Measurements from ENCODE around the gene MRPL43. TPM values are rescaled to one million over a fixed set of nuclear protein-coding genes. Genes with fewer than 3 reads are reported as not detected.
A peak's percentile ranks its signal among the peaks of the same experiment; 100 is the strongest.

MRPL43 gene
- polyA plus RNA-seq, 1 experiment, result 123 TPM

- Histone ChIP-seq H3K4me3 (ENCODE audit: low read depth, low read length) (peak overlapping the region; percentile 76), H3K27me3 (ENCODE audit: control insufficient read depth, insufficient read depth, low read length) (0 out of 2 replicates have a peak, but pooled peaks cover 2% of the 10 kb centered on the region), H3K36me3 (ENCODE audit: control insufficient read depth, insufficient read depth, low read length) (peaks cover 7% of the 10 kb centered on the region)
- DNase-seq (ENCODE audit: low read depth), result no peak
- no peak for TF ChIP-seq CTCF (IDR thresholded peaks at IDR 0.05; ENCODE audit: insufficient read depth, low read depth, low read length)
- CTCF ChIA-PET, result interaction anchor here (1.5 to 15.1 kb wide), 9 partner anchors 9 to 111 kb away, joined by 3 to 194 read pairs (median 15); partner anchors contain the start of gene KAZALD1
- POLR2A ChIA-PET, result interaction anchor here (1.1 kb wide), 1 partner anchor 12 kb away, joined by 3 read pairs; no protein-coding TSS in a partner anchor
Measured at GRCh38 chr10:101030496-101031127, 43.3 kb upstream of the MRPL43 start.

DNA sequence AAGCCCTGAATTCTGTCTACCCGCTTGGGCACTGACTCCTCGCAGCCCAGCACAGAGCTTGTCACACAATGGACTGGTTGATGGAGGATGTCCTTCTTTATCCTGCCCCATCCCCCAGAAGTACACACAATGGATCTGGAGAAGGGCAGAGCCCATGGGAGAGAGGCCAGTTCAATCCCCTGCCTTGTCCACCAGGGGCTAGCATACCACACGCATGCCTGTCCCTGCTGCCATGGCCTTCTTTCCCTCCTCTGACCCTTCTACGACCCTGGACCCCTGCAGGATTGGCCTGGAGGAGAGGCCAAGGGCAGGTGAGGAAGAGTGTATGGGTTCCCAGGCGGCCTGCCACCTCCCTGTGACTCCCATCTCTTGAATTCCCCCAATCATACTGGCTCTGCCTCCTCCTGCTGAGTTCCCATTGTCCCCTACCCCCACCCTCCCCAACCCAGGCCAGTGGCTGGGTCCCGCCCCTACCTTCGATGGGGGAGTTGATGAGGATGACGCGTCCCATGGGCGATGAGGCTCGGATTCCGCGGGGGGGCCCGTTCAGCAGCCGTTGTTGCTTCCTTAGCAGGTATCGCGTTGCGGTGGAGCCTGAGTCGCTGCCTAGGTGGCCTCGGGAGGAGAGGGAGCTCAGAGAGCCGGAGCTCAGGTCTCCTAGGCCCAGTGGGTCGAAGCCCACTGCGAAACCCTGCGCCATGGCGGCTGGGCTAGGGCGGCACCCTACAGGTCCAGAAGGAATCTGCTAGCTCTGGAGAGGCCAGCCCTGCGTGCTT is 42.4 kb upstream of the MRPL43 start:
- ChIA-PET CTCF (interaction anchor here (1.5 to 15.1 kb wide), 7 partner anchors 12 to 36 kb away, joined by 3 to 194 read pairs (median 27); partner anchors contain the start of gene KAZALD1), POLR2A (no interaction called here)
- Histone ChIP-seq H3K36me3 (ENCODE audit: control insufficient read depth, insufficient read depth, low read length) (peaks cover under 1% of the 10 kb centered on the region; the same call in 1 of the 2 replicates), H3K27me3 (ENCODE audit: control insufficient read depth, insufficient read depth, low read length) (0 out of 2 replicates have a peak, but pooled peaks cover 2% of the 10 kb centered on the region), H3K4me3 (ENCODE audit: low read depth, low read length) (no peak overlapping the region)
- TF ChIP-seq CTCF (IDR thresholded peaks at IDR 0.05; ENCODE audit: insufficient read depth, low read depth, low read length), result peak; percentile 20; the same call in 1 of the 2 replicates
- no peak for DNase-seq (ENCODE audit: low read depth)

DNA sequence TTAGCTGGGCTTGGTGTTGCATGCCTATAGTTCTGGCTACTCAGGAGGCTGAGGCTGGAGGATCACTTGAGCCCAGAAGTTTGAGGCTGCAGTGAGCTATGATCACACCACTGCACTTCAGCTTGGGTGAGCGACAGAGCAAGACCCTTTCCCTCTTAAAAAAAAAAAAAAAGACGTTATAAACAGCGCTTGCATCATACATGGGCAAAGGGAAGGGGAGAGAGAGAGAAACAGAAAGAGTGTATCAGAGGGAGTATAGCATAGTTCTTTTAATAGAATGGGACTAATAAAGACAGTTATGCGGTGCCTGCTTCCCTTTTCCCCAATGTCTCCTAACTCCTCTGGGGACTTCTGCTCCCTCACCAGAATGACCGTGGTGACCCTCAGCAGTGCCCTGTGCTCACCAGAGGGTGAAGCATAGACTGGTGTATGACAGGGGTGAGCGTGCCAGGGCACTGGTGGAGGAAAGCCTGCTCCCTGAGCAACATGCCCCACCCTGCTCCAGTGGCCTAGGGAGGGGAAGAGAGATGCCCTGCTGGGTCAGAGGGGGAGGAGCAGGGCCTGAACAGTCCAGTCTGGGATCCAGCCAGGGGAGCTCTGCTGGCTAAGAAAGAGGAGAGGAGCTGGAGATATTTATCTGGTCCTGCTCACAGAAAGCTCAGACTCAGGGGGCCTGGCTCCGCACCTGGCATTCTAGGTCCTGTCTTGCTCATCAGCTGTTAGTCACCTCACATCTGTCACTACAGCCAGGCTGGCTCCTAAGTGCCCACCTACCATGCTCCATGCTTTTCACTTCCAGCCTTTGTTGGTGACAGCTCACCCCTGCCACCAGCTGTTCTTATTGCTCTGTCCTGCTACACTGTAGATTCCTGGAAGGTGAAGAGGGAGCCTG is 41.4 kb upstream of the MRPL43 start:
- no peak for TF ChIP-seq CTCF (IDR thresholded peaks at IDR 0.05; ENCODE audit: insufficient read depth, low read depth, low read length)
- POLR2A ChIA-PET, result no interaction called here
- DNase-seq (ENCODE audit: low read depth), result no peak
- no peaks in the 10 kb centered on the region for H3K36me3 ChIP-seq (ENCODE audit: control insufficient read depth, insufficient read depth, low read length)
- no peak overlapping the region for H3K4me3 ChIP-seq (ENCODE audit: low read depth, low read length)
- 0 out of 2 replicates have a peak, but pooled peaks cover 2% of the 10 kb centered on the region for H3K27me3 ChIP-seq (ENCODE audit: control insufficient read depth, insufficient read depth, low read length)
- CTCF ChIA-PET, result interaction anchor here (1.5 to 15.1 kb wide), 5 partner anchors 12 to 37 kb away, joined by 3 to 194 read pairs (median 29); partner anchors contain the start of gene KAZALD1

- H3K36me3 ChIP-seq (ENCODE audit: control insufficient read depth, insufficient read depth, low read length), result no peaks in the 10 kb centered on the region
- no peak for DNase-seq (ENCODE audit: low read depth)
- TF ChIP-seq CTCF (IDR thresholded peaks at IDR 0.05; ENCODE audit: insufficient read depth, low read depth, low read length), result no peak
- H3K4me3 ChIP-seq (ENCODE audit: low read depth, low read length), result no peak overlapping the region
- 0 out of 2 replicates have a peak, but pooled peaks cover 2% of the 10 kb centered on the region for H3K27me3 ChIP-seq (ENCODE audit: control insufficient read depth, insufficient read depth, low read length)
- CTCF ChIA-PET, result interaction anchor here (0.6 to 15.1 kb wide), 7 partner anchors 11 to 36 kb away, joined by 3 to 194 read pairs (median 4); partner anchors contain the start of gene LZTS2
- POLR2A ChIA-PET, result no interaction called here
Measured at GRCh38 chr10:101027106-101027720, 39.9 kb upstream of the MRPL43 start.
